Measurements from ENCODE around the gene SSC5D. TPM values are rescaled to one million over a fixed set of nuclear protein-coding genes. Genes with fewer than 3 reads are reported as not detected.

The SSC5D gene
- total RNA-seq, result 10 to 100 TPM in 3 of 4 donors, 1 to 10 TPM in 1; 5.0 to 50.8 (median 36.0) TPM

DNA sequence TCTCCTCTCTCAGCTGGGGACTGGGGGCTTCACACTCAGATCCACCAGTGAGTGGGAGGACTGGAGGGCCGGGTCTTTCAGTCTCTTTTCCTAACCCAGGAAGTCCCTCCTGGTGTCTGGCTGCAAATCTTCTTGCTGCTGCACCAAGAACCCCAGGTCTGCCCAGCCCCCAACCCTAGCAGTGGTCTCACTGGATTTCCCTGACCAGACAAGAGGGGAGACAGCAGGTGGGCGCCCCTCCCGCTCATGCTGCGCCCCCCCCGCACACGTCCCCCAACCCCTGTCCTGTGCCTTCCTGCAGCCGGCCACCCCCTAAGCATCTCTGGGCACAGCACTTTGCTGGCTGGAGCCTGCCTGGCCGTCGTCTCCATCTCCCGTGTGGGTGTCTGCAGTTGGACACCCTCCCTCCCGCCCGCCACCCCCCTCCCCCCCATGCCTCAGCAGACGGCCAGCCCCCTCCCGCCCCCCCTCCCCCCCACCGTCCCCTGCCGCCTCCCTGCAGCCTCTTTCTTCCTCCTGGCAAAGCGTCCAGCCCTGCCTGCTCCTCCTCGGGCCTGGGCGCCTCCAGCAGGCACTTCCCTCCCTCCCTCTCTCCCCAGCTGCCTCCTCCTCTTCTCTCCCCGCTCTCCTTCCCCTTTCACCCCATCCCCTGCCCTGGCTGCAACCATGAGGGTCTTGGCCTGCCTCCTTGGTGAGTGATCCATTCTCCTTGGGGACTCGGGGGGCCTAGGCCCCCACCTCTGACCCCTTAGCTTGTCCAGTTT, at the start of gene SSC5D:
Gene SSC5D (plus strand): TSS at position 513 of the 764 bp plus-strand sequence. CDS start 154 bp downstream, at position 667.
- Histone ChIP-seq H3K27me3 (no peaks in the 10 kb centered on the region), H3K4me1 (peaks cover 14 to 29% of the 10 kb centered on the region in 2 donors), H3K27ac (peak within 1 kb of the TSS; percentile 96 to 99), H3K36me3 (no peaks in the 10 kb centered on the region), H3K9me3 (no peaks in the 10 kb centered on the region), H3K4me3 (peak within 1 kb of the TSS; percentile 20 to 21)
- intact Hi-C loops (cut with DNase I; ENCODE audit: low total_unique reads), result no loop called here
- DNase-seq, result peak; percentile 76
- TF ChIP-seq POLR2A (IDR thresholded peaks at IDR 0.05), result no peak

DNA sequence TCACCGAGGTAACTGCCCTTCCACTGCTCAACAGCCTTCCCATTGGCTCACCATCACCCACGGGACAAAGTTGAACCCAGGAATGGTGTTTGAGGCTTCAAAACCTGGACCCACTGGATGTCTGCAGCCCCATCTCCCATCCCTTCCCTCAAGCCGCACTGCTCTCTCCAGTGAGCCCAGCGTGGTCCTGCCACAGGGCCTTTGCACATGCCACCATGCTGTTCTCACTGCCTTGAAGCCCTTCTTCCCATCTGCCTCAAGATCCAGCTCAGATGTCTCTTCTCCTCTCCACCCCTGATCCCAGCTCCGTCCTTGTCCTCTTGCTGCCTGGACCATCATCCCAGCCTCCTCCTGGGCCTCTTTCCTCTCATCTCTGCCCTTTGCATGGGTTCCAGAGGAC, 49.2 kb upstream of the SSC5D start:
- intact Hi-C loops (cut with DNase I; ENCODE audit: low total_unique reads), result no loop called here
- Histone ChIP-seq H3K36me3 (no peaks in the 10 kb centered on the region), H3K4me3 (no peak overlapping the region), H3K9me3 (no peaks in the 10 kb centered on the region), H3K27me3 (peaks cover 17 to 44% of the 10 kb centered on the region in 2 donors), H3K4me1 (no peaks in the 10 kb centered on the region), H3K27ac (no peak overlapping the region)
- DNase-seq, result no peak
- TF ChIP-seq CTCF (IDR thresholded peaks at IDR 0.05) (no peak), POLR2A (IDR thresholded peaks at IDR 0.05) (no peak)

- DNase-seq, result no peak
- intact Hi-C loops (cut with DNase I; ENCODE audit: low total_unique reads), result no loop called here
- Histone ChIP-seq H3K4me1 (no peaks in the 10 kb centered on the region), H3K27me3 (peaks cover 17 to 54% of the 10 kb centered on the region in 2 donors), H3K9me3 (no peaks in the 10 kb centered on the region), H3K36me3 (no peaks in the 10 kb centered on the region), H3K4me3 (no peak overlapping the region), H3K27ac (no peak overlapping the region)
- TF ChIP-seq CTCF (IDR thresholded peaks at IDR 0.05) (no peak), POLR2A (IDR thresholded peaks at IDR 0.05) (no peak)
These were observed 47.7 kb upstream of the SSC5D start for GRCh38 chr19:55440411-55441105.

GRCh38 chr19:55441319-55441691, 46.9 kb upstream of the SSC5D start:
- Histone ChIP-seq H3K27me3 (peaks cover 17 to 54% of the 10 kb centered on the region in 2 donors), H3K27ac (no peak overlapping the region), H3K4me3 (no peak overlapping the region), H3K9me3 (no peaks in the 10 kb centered on the region), H3K4me1 (no peaks in the 10 kb centered on the region), H3K36me3 (no peaks in the 10 kb centered on the region)
- DNase-seq, result no peak
- TF ChIP-seq POLR2A (IDR thresholded peaks at IDR 0.05) (no peak), CTCF (IDR thresholded peaks at IDR 0.05) (no peak)
- intact Hi-C loops (cut with DNase I; ENCODE audit: low total_unique reads), result no loop called here

DNA sequence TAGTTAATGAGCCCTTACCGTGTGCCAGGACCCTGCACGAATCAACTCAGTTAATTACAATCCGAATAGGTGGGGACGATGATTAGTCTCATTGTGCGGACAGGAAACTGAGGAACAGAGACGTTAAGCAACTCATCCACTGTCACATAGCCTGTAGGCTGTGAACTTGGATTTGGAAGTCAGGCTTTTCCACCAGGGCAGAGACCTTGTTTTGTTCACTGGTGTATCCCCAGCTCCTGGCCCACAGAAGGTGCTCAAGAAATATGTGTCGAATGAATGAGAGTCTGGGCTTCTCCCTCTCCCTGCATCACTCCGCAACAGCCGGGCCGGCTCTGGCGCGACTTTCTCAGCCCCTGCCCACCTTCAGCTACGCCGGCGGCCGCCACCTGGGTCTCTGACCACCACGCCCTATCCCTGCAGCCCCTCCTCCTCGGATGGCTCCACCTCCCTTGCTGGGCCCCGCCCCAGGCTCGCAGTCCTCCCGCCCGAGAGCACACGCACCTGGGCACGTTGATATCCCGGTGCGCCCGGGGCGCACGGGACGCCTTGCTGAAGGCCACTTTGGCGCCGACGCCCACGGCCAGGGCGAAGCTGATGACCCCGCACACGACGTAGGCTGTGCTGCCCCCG, 46.4 kb upstream of the SSC5D start:
- no peak overlapping the region for H3K4me3 ChIP-seq
- DNase-seq, result no peak
- no peaks in the 10 kb centered on the region for H3K36me3 ChIP-seq
- TF ChIP-seq CTCF (IDR thresholded peaks at IDR 0.05) (no peak), POLR2A (IDR thresholded peaks at IDR 0.05) (no peak)
- H3K4me1 ChIP-seq, result no peaks in the 10 kb centered on the region
- no peak overlapping the region for H3K27ac ChIP-seq
- H3K27me3 ChIP-seq, result peaks cover 17 to 54% of the 10 kb centered on the region in 2 donors
- intact Hi-C loops (cut with DNase I; ENCODE audit: low total_unique reads), result no loop called here
- no peaks in the 10 kb centered on the region for H3K9me3 ChIP-seq

All from uterus (tissue), 4 donors.